ENCODE measurements around the gene C6orf118. TPM values are rescaled to one million over a fixed set of nuclear protein-coding genes. Genes with fewer than 3 reads are reported as not detected.

Gene C6orf118
- total RNA-seq, 2 experiments from 2014 or later = not detected

GRCh38 chr6:165274611-165275010 is 34.8 kb downstream of the C6orf118 start:
- no peak for DNase-seq
- H3K4me1 Mint-ChIP-seq = no peaks in the 10 kb centered on the region
- no peak overlapping the region for H3K27ac Mint-ChIP-seq
- peaks cover 9% of the 10 kb centered on the region for H3K9me3 Mint-ChIP-seq
- POLR2A ChIA-PET = no interaction called here
- CTCF ChIA-PET = no interaction called here
- H3K27me3 Mint-ChIP-seq = no peaks in the 10 kb centered on the region
- no peaks in the 10 kb centered on the region for H3K36me3 Mint-ChIP-seq (ENCODE audit: low read depth)
- H3K4me3 Mint-ChIP-seq = no peak overlapping the region

GRCh38 chr6:165272585-165272984 is 36.8 kb downstream of the C6orf118 start:
- Mint-ChIP-seq H3K27ac (no peak overlapping the region), H3K27me3 (no peaks in the 10 kb centered on the region), H3K36me3 (ENCODE audit: low read depth) (no peaks in the 10 kb centered on the region), H3K4me1 (no peaks in the 10 kb centered on the region), H3K9me3 (peaks cover 9% of the 10 kb centered on the region), H3K4me3 (no peak overlapping the region)
- no peak for DNase-seq
- CTCF ChIA-PET = no interaction called here
- POLR2A ChIA-PET = no interaction called here

- H3K27ac Mint-ChIP-seq = no peak overlapping the region
- no peaks in the 10 kb centered on the region for H3K27me3 Mint-ChIP-seq
- ChIA-PET POLR2A (no interaction called here), CTCF (no interaction called here)
- H3K4me3 Mint-ChIP-seq = no peak overlapping the region
- H3K9me3 Mint-ChIP-seq = peaks cover 12% of the 10 kb centered on the region
- no peak for DNase-seq
- H3K4me1 Mint-ChIP-seq = no peaks in the 10 kb centered on the region
- H3K36me3 Mint-ChIP-seq (ENCODE audit: low read depth) = no peaks in the 10 kb centered on the region
These were observed 40.4 kb downstream of the C6orf118 start for GRCh38 chr6:165268987-165269386.

GRCh38 chr6:165266621-165267020 is 42.8 kb downstream of the C6orf118 start:
- no peak for DNase-seq
- peaks cover 17% of the 10 kb centered on the region for H3K9me3 Mint-ChIP-seq
- no peaks in the 10 kb centered on the region for H3K4me1 Mint-ChIP-seq
- H3K36me3 Mint-ChIP-seq (ENCODE audit: low read depth) = no peaks in the 10 kb centered on the region
- ChIA-PET CTCF (no interaction called here), POLR2A (no interaction called here)
- H3K4me3 Mint-ChIP-seq = no peak overlapping the region
- no peak overlapping the region for H3K27ac Mint-ChIP-seq
- no peaks in the 10 kb centered on the region for H3K27me3 Mint-ChIP-seq

GRCh38 chr6:165266191-165266590 is 43.2 kb downstream of the C6orf118 start:
- Mint-ChIP-seq H3K9me3 (peaks cover 17% of the 10 kb centered on the region), H3K4me3 (no peak overlapping the region), H3K27me3 (no peaks in the 10 kb centered on the region), H3K36me3 (ENCODE audit: low read depth) (no peaks in the 10 kb centered on the region), H3K4me1 (no peaks in the 10 kb centered on the region), H3K27ac (no peak overlapping the region)
- POLR2A ChIA-PET = no interaction called here
- CTCF ChIA-PET = no interaction called here
- no peak for DNase-seq

- H3K27ac Mint-ChIP-seq = no peak overlapping the region
- no peak overlapping the region for H3K4me3 Mint-ChIP-seq
- POLR2A ChIA-PET = no interaction called here
- no peaks in the 10 kb centered on the region for H3K4me1 Mint-ChIP-seq
- DNase-seq = no peak
- CTCF ChIA-PET = no interaction called here
- no peaks in the 10 kb centered on the region for H3K36me3 Mint-ChIP-seq (ENCODE audit: low read depth)
- peaks cover 22% of the 10 kb centered on the region for H3K9me3 Mint-ChIP-seq
- H3K27me3 Mint-ChIP-seq = no peaks in the 10 kb centered on the region
These were observed 48.9 kb downstream of the C6orf118 start for GRCh38 chr6:165260462-165260861.

- Mint-ChIP-seq H3K4me1 (no peaks in the 10 kb centered on the region), H3K36me3 (ENCODE audit: low read depth) (no peaks in the 10 kb centered on the region), H3K9me3 (peaks cover 9% of the 10 kb centered on the region), H3K4me3 (no peak overlapping the region), H3K27ac (no peak overlapping the region), H3K27me3 (no peaks in the 10 kb centered on the region)
- DNase-seq = no peak
- ChIA-PET CTCF (no interaction called here), POLR2A (no interaction called here)
These were observed 59.6 kb downstream of the C6orf118 start for GRCh38 chr6:165249808-165250207.

- H3K36me3 Mint-ChIP-seq (ENCODE audit: low read depth) = no peaks in the 10 kb centered on the region
- ChIA-PET POLR2A (no interaction called here), CTCF (no interaction called here)
- H3K4me3 Mint-ChIP-seq = no peak overlapping the region
- H3K27ac Mint-ChIP-seq = no peak overlapping the region
- peaks cover 4% of the 10 kb centered on the region for H3K9me3 Mint-ChIP-seq
- no peaks in the 10 kb centered on the region for H3K4me1 Mint-ChIP-seq
- no peaks in the 10 kb centered on the region for H3K27me3 Mint-ChIP-seq
- DNase-seq = no peak
These were observed 63.7 kb downstream of the C6orf118 start for GRCh38 chr6:165245701-165246100.

- no peak overlapping the region for H3K4me3 Mint-ChIP-seq
These were observed 64.1 kb downstream of the C6orf118 start for GRCh38 chr6:165245287-165245686.

GRCh38 chr6:165244524-165245247 is 64.7 kb downstream of the C6orf118 start:
- no peaks in the 10 kb centered on the region for H3K36me3 Mint-ChIP-seq (ENCODE audit: low read depth)
- no peaks in the 10 kb centered on the region for H3K9me3 Mint-ChIP-seq
- no peak overlapping the region for H3K4me3 Mint-ChIP-seq
- ChIA-PET CTCF (no interaction called here), POLR2A (no interaction called here)
- no peak for DNase-seq
- H3K4me1 Mint-ChIP-seq = no peaks in the 10 kb centered on the region
- no peak overlapping the region for H3K27ac Mint-ChIP-seq
- H3K27me3 Mint-ChIP-seq = no peaks in the 10 kb centered on the region

More at GRCh38 chr6:165245287-165245686, 64.1 kb downstream of the C6orf118 start:
- ChIA-PET POLR2A (no interaction called here), CTCF (no interaction called here)
- H3K27me3 Mint-ChIP-seq = no peaks in the 10 kb centered on the region
- H3K36me3 Mint-ChIP-seq (ENCODE audit: low read depth) = no peaks in the 10 kb centered on the region
- peaks cover under 1% of the 10 kb centered on the region for H3K9me3 Mint-ChIP-seq
- H3K4me1 Mint-ChIP-seq = no peaks in the 10 kb centered on the region
- H3K27ac Mint-ChIP-seq = no peak overlapping the region
- DNase-seq = no peak

GRCh38 chr6:165243801-165244200 is 65.6 kb downstream of the C6orf118 start:
- CTCF ChIA-PET = no interaction called here

GRCh38 chr6:165236326-165236725 is 73.1 kb downstream of the C6orf118 start:
- Mint-ChIP-seq H3K4me3 (no peak overlapping the region), H3K27ac (no peak overlapping the region), H3K9me3 (peaks cover 17% of the 10 kb centered on the region), H3K27me3 (no peaks in the 10 kb centered on the region), H3K4me1 (no peaks in the 10 kb centered on the region), H3K36me3 (ENCODE audit: low read depth) (no peaks in the 10 kb centered on the region)
- ChIA-PET CTCF (no interaction called here), POLR2A (no interaction called here)
- no peak for DNase-seq

More at GRCh38 chr6:165243801-165244200, 65.6 kb downstream of the C6orf118 start:
- no peaks in the 10 kb centered on the region for H3K36me3 Mint-ChIP-seq (ENCODE audit: low read depth)
- peaks cover 3% of the 10 kb centered on the region for H3K9me3 Mint-ChIP-seq
- no peak overlapping the region for H3K4me3 Mint-ChIP-seq
- no peak overlapping the region for H3K27ac Mint-ChIP-seq
- H3K4me1 Mint-ChIP-seq = no peaks in the 10 kb centered on the region
- no peaks in the 10 kb centered on the region for H3K27me3 Mint-ChIP-seq
- DNase-seq = no peak
- POLR2A ChIA-PET = no interaction called here

GRCh38 chr6:165232731-165233488 is 76.5 kb downstream of the C6orf118 start:
- Mint-ChIP-seq H3K36me3 (ENCODE audit: low read depth) (no peaks in the 10 kb centered on the region), H3K9me3 (peaks cover 19% of the 10 kb centered on the region), H3K4me3 (no peak overlapping the region), H3K4me1 (no peaks in the 10 kb centered on the region), H3K27me3 (no peaks in the 10 kb centered on the region), H3K27ac (no peak overlapping the region)
- ChIA-PET POLR2A (no interaction called here), CTCF (no interaction called here)
- no peak for DNase-seq
